ENCODE data around the gene MRPL41.
"Not testable (repeated sequence)": the region's sequence is repeated elsewhere in the genome, so short reads cannot be mapped to it uniquely, and the experiment has no call there.

MRPL41 gene

DNA sequence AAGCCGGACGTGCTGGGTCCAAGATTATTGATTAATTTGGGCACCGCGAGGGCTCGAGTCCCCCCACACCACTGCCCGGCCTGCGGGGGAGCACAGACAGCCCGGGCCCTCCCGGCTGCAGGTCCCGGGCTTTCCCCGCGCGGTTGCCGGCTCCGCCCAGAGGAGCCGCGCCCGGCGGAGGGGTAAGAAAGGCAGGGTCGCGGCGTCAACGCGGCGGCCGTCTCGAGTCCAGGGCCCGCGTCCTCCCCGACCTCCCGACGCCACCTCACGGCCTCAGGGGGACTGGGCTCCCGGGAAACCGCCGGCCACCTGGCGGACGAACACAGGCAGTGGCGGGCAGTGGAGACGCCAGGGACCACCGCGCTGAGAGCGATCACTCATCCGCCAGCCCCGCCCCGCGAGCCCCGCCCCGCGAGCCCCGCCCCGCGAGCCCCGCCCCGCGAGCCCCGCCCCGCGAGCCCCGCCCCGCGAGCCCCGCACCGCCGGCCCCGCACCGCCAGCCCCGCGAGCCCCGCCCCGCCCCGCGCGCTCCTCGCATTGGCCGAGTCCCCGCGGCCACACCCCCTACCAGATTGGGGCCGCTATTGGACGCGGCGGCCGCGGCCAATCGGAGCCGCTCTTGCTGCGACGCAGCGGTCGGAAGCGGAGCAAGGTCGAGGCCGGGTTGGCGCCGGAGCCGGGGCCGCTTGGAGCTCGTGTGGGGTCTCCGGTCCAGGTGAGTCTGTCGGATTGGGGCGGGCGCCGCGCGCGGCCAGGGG, at the start of gene MRPL41:
MRPL41 (plus strand) TSS at position 616 of the 758 bp plus-strand sequence. CDS start 203 bp downstream, outside the sequence.
- peak; percentile 97 for DNase-seq (ENCODE audit: low read depth)
- H3K4me3 ChIP-seq (ENCODE audit: low read length), result peak within 1 kb of the TSS; percentile 86
- H3K9me3 ChIP-seq (ENCODE audit: control insufficient read depth, low read length), result no peaks in the 10 kb centered on the region
- H3K9ac ChIP-seq (ENCODE audit: low read length), result peak within 1 kb of the TSS; percentile 87
- peaks cover 23% of the 10 kb centered on the region for H3K4me1 ChIP-seq (ENCODE audit: control insufficient read depth, insufficient read depth, low read length)
- H3K27me3 ChIP-seq (replicated peaks; ENCODE audit: control insufficient read depth, insufficient read depth, low read length), result no peaks in the 10 kb centered on the region
- peaks cover 23% of the 10 kb centered on the region for H3K36me3 ChIP-seq (ENCODE audit: control insufficient read depth, insufficient read depth, low read length, severe bottlenecking)

GRCh38 chr9:137502008-137502911, 49.4 kb upstream of the MRPL41 start:
- Histone ChIP-seq H3K9ac (ENCODE audit: low read length) (no peak overlapping the region), H3K9me3 (ENCODE audit: control insufficient read depth, low read length) (no peaks in the 10 kb centered on the region), H3K4me3 (ENCODE audit: low read length) (no peak overlapping the region), H3K36me3 (ENCODE audit: control insufficient read depth, insufficient read depth, low read length, severe bottlenecking) (peaks cover 11% of the 10 kb centered on the region), H3K4me1 (ENCODE audit: control insufficient read depth, insufficient read depth, low read length) (no peaks in the 10 kb centered on the region), H3K27me3 (replicated peaks; ENCODE audit: control insufficient read depth, insufficient read depth, low read length) (no peaks in the 10 kb centered on the region)
- no peak for DNase-seq (ENCODE audit: low read depth)

- Histone ChIP-seq H3K4me3 (ENCODE audit: low read length) (no peak overlapping the region), H3K27me3 (replicated peaks; ENCODE audit: control insufficient read depth, insufficient read depth, low read length) (no peaks in the 10 kb centered on the region), H3K9ac (ENCODE audit: low read length) (no peak overlapping the region), H3K36me3 (ENCODE audit: control insufficient read depth, insufficient read depth, low read length, severe bottlenecking) (peaks cover 10% of the 10 kb centered on the region), H3K9me3 (ENCODE audit: control insufficient read depth, low read length) (no peaks in the 10 kb centered on the region), H3K4me1 (ENCODE audit: control insufficient read depth, insufficient read depth, low read length) (no peaks in the 10 kb centered on the region)
- DNase-seq (ENCODE audit: low read depth), result no peak
Measured at GRCh38 chr9:137504432-137504777, 47.3 kb upstream of the MRPL41 start.

GRCh38 chr9:137505421-137506140, 46.1 kb upstream of the MRPL41 start:
- Histone ChIP-seq H3K4me3 (ENCODE audit: low read length) (no peak overlapping the region), H3K27me3 (replicated peaks; ENCODE audit: control insufficient read depth, insufficient read depth, low read length) (no peaks in the 10 kb centered on the region), H3K9me3 (ENCODE audit: control insufficient read depth, low read length) (no peaks in the 10 kb centered on the region), H3K36me3 (ENCODE audit: control insufficient read depth, insufficient read depth, low read length, severe bottlenecking) (peaks cover 10% of the 10 kb centered on the region), H3K9ac (ENCODE audit: low read length) (no peak overlapping the region), H3K4me1 (ENCODE audit: control insufficient read depth, insufficient read depth, low read length) (no peaks in the 10 kb centered on the region)
- DNase-seq (ENCODE audit: low read depth), result no peak

- H3K9me3 ChIP-seq (ENCODE audit: control insufficient read depth, low read length), result no peaks in the 10 kb centered on the region
- H3K27me3 ChIP-seq (replicated peaks; ENCODE audit: control insufficient read depth, insufficient read depth, low read length), result no peaks in the 10 kb centered on the region
- H3K36me3 ChIP-seq (ENCODE audit: control insufficient read depth, insufficient read depth, low read length, severe bottlenecking), result peaks cover 10% of the 10 kb centered on the region
- no peaks in the 10 kb centered on the region for H3K4me1 ChIP-seq (ENCODE audit: control insufficient read depth, insufficient read depth, low read length)
- H3K4me3 ChIP-seq (ENCODE audit: low read length), result no peak overlapping the region
- H3K9ac ChIP-seq (ENCODE audit: low read length), result no peak overlapping the region
- no peak for DNase-seq (ENCODE audit: low read depth)
Measured at GRCh38 chr9:137506274-137506673, 45.4 kb upstream of the MRPL41 start.

DNA sequence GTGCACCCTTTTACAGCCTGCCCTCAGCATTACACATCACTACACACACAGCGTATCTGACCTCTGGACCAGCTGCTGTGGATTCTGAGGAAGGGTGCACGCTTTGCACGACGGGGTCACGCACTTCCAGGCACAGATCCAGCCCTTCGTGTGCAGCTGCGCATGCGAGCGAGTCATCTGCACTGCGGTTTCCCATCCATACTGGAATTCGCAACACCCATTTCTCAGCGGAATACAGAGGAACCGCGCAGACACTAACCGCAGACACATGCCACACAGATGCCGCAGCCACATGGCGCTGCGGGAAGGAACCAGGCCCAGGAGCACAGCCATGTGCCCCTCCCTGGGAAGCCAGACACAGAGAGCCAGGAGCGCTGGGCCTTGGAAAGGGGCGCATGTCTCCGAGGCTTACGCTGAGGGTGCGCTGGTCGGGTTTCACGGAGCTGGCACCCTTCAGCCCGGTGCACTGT, 44.9 kb upstream of the MRPL41 start:
- no peak overlapping the region for H3K4me3 ChIP-seq (ENCODE audit: low read length)
- no peaks in the 10 kb centered on the region for H3K27me3 ChIP-seq (replicated peaks; ENCODE audit: control insufficient read depth, insufficient read depth, low read length)
- H3K36me3 ChIP-seq (ENCODE audit: control insufficient read depth, insufficient read depth, low read length, severe bottlenecking), result peaks cover 10% of the 10 kb centered on the region
- no peaks in the 10 kb centered on the region for H3K9me3 ChIP-seq (ENCODE audit: control insufficient read depth, low read length)
- no peak for DNase-seq (ENCODE audit: low read depth)
- no peak overlapping the region for H3K9ac ChIP-seq (ENCODE audit: low read length)
- no peaks in the 10 kb centered on the region for H3K4me1 ChIP-seq (ENCODE audit: control insufficient read depth, insufficient read depth, low read length)

DNA sequence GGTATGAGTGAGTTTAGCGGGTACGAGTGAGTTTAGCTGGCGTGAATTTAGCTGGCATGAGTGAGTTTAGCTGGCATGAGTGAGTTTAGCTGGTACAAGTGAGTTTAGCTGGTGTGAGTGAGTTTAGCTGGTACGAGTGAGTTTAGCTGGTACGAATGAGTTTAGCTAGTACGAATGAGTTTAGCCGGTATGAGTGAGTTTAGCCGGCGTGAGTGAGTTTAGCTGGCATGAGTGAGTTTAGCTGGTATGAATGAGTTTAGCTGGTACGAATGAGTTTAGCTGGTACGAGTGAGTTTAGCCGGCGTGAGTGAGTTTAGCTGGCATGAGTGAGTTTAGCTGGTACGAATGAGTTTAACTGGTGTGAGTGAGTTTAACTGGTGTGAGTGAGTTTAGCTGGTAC, 42.5 kb upstream of the MRPL41 start:
- H3K27me3 ChIP-seq (replicated peaks; ENCODE audit: control insufficient read depth, insufficient read depth, low read length), result no peaks in the 10 kb centered on the region
- peaks cover 13% of the 10 kb centered on the region for H3K36me3 ChIP-seq (ENCODE audit: control insufficient read depth, insufficient read depth, low read length, severe bottlenecking)
- H3K4me3 ChIP-seq (ENCODE audit: low read length), result no peak overlapping the region
- H3K9me3 ChIP-seq (ENCODE audit: control insufficient read depth, low read length), result no peaks in the 10 kb centered on the region
- DNase-seq (ENCODE audit: low read depth), result no peak
- no peaks in the 10 kb centered on the region for H3K4me1 ChIP-seq (ENCODE audit: control insufficient read depth, insufficient read depth, low read length)
- H3K9ac ChIP-seq (ENCODE audit: low read length), result no peak overlapping the region

GRCh38 chr9:137511126-137511525, 40.6 kb upstream of the MRPL41 start:
- H3K36me3 ChIP-seq (ENCODE audit: control insufficient read depth, insufficient read depth, low read length, severe bottlenecking), result peaks cover 13% of the 10 kb centered on the region
- DNase-seq (ENCODE audit: low read depth); H3K9me3 ChIP-seq (ENCODE audit: control insufficient read depth, low read length); H3K4me1 ChIP-seq (ENCODE audit: control insufficient read depth, insufficient read depth, low read length); H3K9ac ChIP-seq (ENCODE audit: low read length); H3K27me3 ChIP-seq (replicated peaks; ENCODE audit: control insufficient read depth, insufficient read depth, low read length); H3K4me3 ChIP-seq (ENCODE audit: low read length): not testable (repeated sequence)

GRCh38 chr9:137511758-137512463, 39.8 kb upstream of the MRPL41 start:
- Histone ChIP-seq H3K9me3 (ENCODE audit: control insufficient read depth, low read length) (no peaks in the 10 kb centered on the region), H3K4me1 (ENCODE audit: control insufficient read depth, insufficient read depth, low read length) (no peaks in the 10 kb centered on the region), H3K4me3 (ENCODE audit: low read length) (no peak overlapping the region), H3K36me3 (ENCODE audit: control insufficient read depth, insufficient read depth, low read length, severe bottlenecking) (peaks cover 13% of the 10 kb centered on the region), H3K27me3 (replicated peaks; ENCODE audit: control insufficient read depth, insufficient read depth, low read length) (no peaks in the 10 kb centered on the region), H3K9ac (ENCODE audit: low read length) (no peak overlapping the region)
- no peak for DNase-seq (ENCODE audit: low read depth)

DNA sequence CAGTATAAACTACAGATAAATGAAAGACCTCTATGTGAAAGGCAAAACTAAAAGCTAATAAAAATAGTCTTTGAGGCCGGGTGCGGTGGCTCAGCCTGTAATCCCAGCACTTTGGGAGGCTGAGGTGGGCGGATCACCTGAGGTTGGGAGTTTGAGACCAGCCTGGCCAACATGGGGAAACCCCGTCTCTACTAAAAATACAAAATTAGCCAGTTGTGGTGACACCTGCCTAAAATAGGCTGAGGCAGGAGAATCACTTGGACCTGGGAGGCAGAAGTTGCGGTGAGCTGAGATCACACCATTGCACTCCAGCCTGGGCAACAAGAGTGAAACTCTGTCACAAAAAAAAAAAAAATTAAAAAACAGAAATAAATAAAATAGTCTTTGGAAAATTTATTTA, 38.5 kb upstream of the MRPL41 start:
- H3K4me1 ChIP-seq (ENCODE audit: control insufficient read depth, insufficient read depth, low read length); H3K9ac ChIP-seq (ENCODE audit: low read length); H3K4me3 ChIP-seq (ENCODE audit: low read length); H3K9me3 ChIP-seq (ENCODE audit: control insufficient read depth, low read length); DNase-seq (ENCODE audit: low read depth); H3K27me3 ChIP-seq (replicated peaks; ENCODE audit: control insufficient read depth, insufficient read depth, low read length): not testable (repeated sequence)
- H3K36me3 ChIP-seq (ENCODE audit: control insufficient read depth, insufficient read depth, low read length, severe bottlenecking), result peaks cover 10% of the 10 kb centered on the region

All from adipocyte (in vitro differentiated cells).